Neutrophil (primary cell): ENCODE data around the gene SLCO2B1.

Experiments used
- H3K27ac ChIP-seq: fragments of 200-600 bp; sonication (generic); 2 replicates; pipeline ENCODE4 v1.5.1; 2016; ENCODE audit warnings: mild to moderate bottlenecking, moderate library complexity
- H3K27me3 ChIP-seq: fragments of 200-600 bp; sonication (generic); 2 replicates; pipeline ENCODE4 v1.6.0; 2016; ENCODE audit warnings: mild to moderate bottlenecking
- H3K36me3 ChIP-seq: fragments of 200-600 bp; sonication (generic); 2 replicates; pipeline ENCODE4 v1.5.1; 2017
- H3K4me1 ChIP-seq, 2 experiments: fragments of 200-600 bp in 1 of 2; sonication (generic) in 1 of 2; 1 replicate in 1 of 2; 2 replicates in 1 of 2; pipeline versions ENCODE4 v1.5.1 to v1.6.1; 2013 to 2016; ENCODE audit warnings: low read depth in 1 of 2, low read length in 1 of 2, mild to moderate bottlenecking in 1 of 2, moderate library complexity in 1 of 2; ENCODE audit not compliant: control insufficient read depth in 1 of 2, insufficient read depth in 1 of 2
- H3K4me3 ChIP-seq, 2 experiments: fragments of 200-600 bp in 1 of 2; sonication (generic) in 1 of 2; 1 replicate in 1 of 2; 2 replicates in 1 of 2; pipeline ENCODE4 v1.5.1; 2013 to 2016; ENCODE audit warnings: low read depth in 1 of 2, low read length in 1 of 2, mild to moderate bottlenecking in 1 of 2, moderate library complexity in 1 of 2
- H3K9me3 ChIP-seq: fragments of 200-600 bp; sonication (generic); 2 replicates; pipeline ENCODE4 v1.5.1; 2016
- CTCF ChIP-seq: fragments of 200-600 bp; sonication (generic); IDR thresholded peaks from 2 replicates; pipeline ENCODE4 v1.5.1; 2016; ENCODE audit warnings: antibody characterized with exemption

Gene SLCO2B1

GRCh38 chr11:75236062-75236461, 85.2 kb downstream of the SLCO2B1 start:
- no peaks in the 10 kb centered on the region for H3K9me3 ChIP-seq
- no peak for TF ChIP-seq CTCF
- peaks cover 9% of the 10 kb centered on the region in 2 experiments for H3K4me1 ChIP-seq
- H3K27ac ChIP-seq, result no peak overlapping the region
- H3K4me3 ChIP-seq, result no peak overlapping the region
- no peaks in the 10 kb centered on the region for H3K36me3 ChIP-seq
- H3K27me3 ChIP-seq, result peaks cover 72% of the 10 kb centered on the region

- H3K9me3 ChIP-seq, result no peaks in the 10 kb centered on the region
- no peak overlapping the region for H3K27ac ChIP-seq
- peaks cover 11 to 13% of the 10 kb centered on the region in 2 experiments for H3K4me1 ChIP-seq
- no peak overlapping the region for H3K4me3 ChIP-seq
- H3K36me3 ChIP-seq, result no peaks in the 10 kb centered on the region
- no peak for TF ChIP-seq CTCF
- peaks cover 82% of the 10 kb centered on the region for H3K27me3 ChIP-seq
Measured at GRCh38 chr11:75237050-75237449, 86.1 kb downstream of the SLCO2B1 start.

- TF ChIP-seq CTCF, result no peak
- Histone ChIP-seq H3K27ac (no peak overlapping the region), H3K36me3 (no peaks in the 10 kb centered on the region), H3K9me3 (no peaks in the 10 kb centered on the region), H3K27me3 (peaks cover 100% of the 10 kb centered on the region), H3K4me1 (peaks cover 16 to 17% of the 10 kb centered on the region in 2 experiments), H3K4me3 (no peak overlapping the region)
Measured at GRCh38 chr11:75238595-75239440, 87.9 kb downstream of the SLCO2B1 start.

DNA sequence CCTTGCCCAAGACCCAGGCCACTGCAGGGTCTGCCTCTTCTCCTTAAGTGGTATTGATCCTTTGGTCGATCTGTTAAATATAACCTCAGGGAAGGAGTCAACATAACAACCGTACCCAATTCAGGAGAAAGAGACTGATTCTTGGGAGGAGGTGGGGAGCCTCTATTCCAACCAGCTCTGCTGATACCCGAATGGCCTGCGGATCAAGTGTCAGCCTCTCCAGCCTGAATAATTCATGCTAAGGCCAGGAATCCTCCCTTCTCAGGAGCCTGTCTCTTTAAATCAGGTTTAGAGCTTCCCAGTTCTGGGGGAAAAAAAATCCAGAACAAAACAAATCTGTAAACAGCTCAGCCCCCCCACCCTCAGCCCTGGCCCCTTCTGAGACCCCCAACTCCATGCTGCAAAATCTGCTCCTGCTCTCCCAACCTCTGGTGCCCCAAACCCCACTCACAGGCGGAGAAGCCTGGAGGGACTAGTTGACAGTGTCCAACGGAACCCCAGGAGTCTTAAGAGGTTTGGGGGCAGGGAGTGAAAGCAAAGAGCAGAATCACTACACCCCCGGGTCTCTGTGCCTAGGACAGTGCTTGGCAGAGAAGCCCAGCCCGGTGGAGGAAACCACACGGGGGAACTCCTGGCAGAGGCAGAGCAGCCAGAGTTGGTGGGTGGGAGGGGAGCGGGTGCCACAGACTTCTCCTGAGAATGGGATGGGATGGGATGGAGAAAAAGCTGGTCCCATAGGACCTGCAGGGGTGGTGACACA, 88.8 kb downstream of the SLCO2B1 start:
- Histone ChIP-seq H3K36me3 (no peaks in the 10 kb centered on the region), H3K27ac (no peak overlapping the region), H3K27me3 (peaks cover 100% of the 10 kb centered on the region), H3K4me3 (no peak overlapping the region), H3K4me1 (peaks cover 16 to 17% of the 10 kb centered on the region in 2 experiments), H3K9me3 (no peaks in the 10 kb centered on the region)
- TF ChIP-seq CTCF, result no peak

DNA sequence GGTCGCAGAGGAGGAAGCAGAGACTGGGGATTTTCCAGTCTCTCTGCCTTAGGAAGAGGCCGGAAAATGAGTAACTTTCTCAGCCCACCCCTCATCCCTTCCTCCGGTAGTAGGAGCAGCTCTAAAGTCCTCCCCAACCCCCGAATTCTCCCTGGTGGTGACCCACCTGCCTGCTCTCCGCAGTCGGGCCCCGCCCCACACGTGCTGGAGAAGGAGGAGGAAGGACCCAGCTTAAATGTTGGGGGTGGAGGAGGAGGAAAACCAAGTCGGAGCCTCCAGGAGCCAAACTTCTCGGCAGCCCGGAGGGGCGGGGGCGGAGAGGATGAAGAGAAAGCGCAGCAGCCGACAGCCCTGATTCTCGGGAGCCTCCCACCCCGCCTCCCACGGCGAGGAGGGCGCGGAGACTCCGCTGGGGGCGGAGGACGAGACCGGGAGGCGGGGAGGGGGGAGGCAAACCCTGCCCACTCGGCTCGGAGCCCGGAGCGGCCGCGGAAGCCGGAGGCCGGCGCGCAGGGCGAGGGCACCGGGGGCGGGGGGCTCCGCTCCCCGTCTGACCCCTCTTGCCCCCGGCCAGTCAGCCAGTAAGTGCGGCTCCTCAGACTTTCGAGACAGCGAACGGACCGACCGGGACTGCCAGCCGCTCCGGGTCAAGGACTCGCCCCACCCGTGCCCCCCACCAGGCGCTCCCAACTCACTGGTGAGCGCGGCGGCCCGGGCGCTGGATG, 89.6 kb downstream of the SLCO2B1 start, which contains the start of gene TPBGL:
Gene TPBGL (plus strand): TSS at position 464 of the 725 bp plus-strand sequence. CDS start 276 bp downstream, outside the sequence.
- Histone ChIP-seq H3K4me3 (peak within 1 kb of the TSS; percentile 41 to 70), H3K36me3 (no peaks in the 10 kb centered on the region), H3K4me1 (peaks cover 16 to 17% of the 10 kb centered on the region in 2 experiments), H3K27ac (peak within 1 kb of the TSS; percentile 62), H3K27me3 (peaks cover 100% of the 10 kb centered on the region), H3K9me3 (no peaks in the 10 kb centered on the region)
- TF ChIP-seq CTCF, result no peak
